Measurements from ENCODE around the gene ALK.
"Not testable (repeated sequence)": the region's sequence is repeated elsewhere in the genome, so short reads cannot be mapped to it uniquely, and the experiment has no call there.

Gene ALK

GRCh38 chr2:29837925-29838324, 83.5 kb downstream of the ALK start:
- DNase-seq = no peak

GRCh38 chr2:29834624-29835023, 86.8 kb downstream of the ALK start:
- DNase-seq = no peak

GRCh38 chr2:29834036-29834540, 87.3 kb downstream of the ALK start:
- no peak for DNase-seq

GRCh38 chr2:29831560-29831959, 89.8 kb downstream of the ALK start:
- no peak for DNase-seq

- DNase-seq = no peak
Observed at GRCh38 chr2:29829841-29830240, 91.5 kb downstream of the ALK start.

- not testable (repeated sequence) for DNase-seq
Observed at GRCh38 chr2:29824145-29824544, 97.2 kb downstream of the ALK start.

GRCh38 chr2:29821591-29821990, 99.8 kb downstream of the ALK start:
- no peak for DNase-seq

- DNase-seq = no peak
Observed at GRCh38 chr2:29819570-29819969, 101.8 kb downstream of the ALK start.

- DNase-seq = no peak
Observed at GRCh38 chr2:29817801-29818680, 103.3 kb downstream of the ALK start.

GRCh38 chr2:29817299-29817698, 104.1 kb downstream of the ALK start:
- DNase-seq = no peak

- no peak for DNase-seq
Observed at GRCh38 chr2:29816651-29817050, 104.7 kb downstream of the ALK start.

GRCh38 chr2:29811378-29811777, 110.0 kb downstream of the ALK start:
- no peak for DNase-seq

- no peak for DNase-seq
Observed at GRCh38 chr2:29810956-29811355, 110.4 kb downstream of the ALK start.

GRCh38 chr2:29808321-29808720, 113.1 kb downstream of the ALK start:
- no peak for DNase-seq

- DNase-seq = no peak
Observed at GRCh38 chr2:29807082-29807481, 114.3 kb downstream of the ALK start.

- DNase-seq = no peak
Observed at GRCh38 chr2:29806461-29806860, 114.9 kb downstream of the ALK start.

- no peak for DNase-seq
Observed at GRCh38 chr2:29804671-29805070, 116.7 kb downstream of the ALK start.

GRCh38 chr2:29803537-29803936, 117.8 kb downstream of the ALK start:
- no peak for DNase-seq

- no peak for DNase-seq
Observed at GRCh38 chr2:29802986-29803385, 118.4 kb downstream of the ALK start.

GRCh38 chr2:29799628-29800027, 121.8 kb downstream of the ALK start:
- DNase-seq = no peak

- no peak for DNase-seq
Observed at GRCh38 chr2:29797916-29798315, 123.5 kb downstream of the ALK start.

GRCh38 chr2:29796446-29796845, 124.9 kb downstream of the ALK start:
- DNase-seq = no peak

- DNase-seq = no peak
Observed at GRCh38 chr2:29789911-29790485, 131.4 kb downstream of the ALK start.

All from NCI-H146 (cell line).